HG02840 (cell line): Measurements from ENCODE around the gene PDGFB.

Source experiments
- ATAC-seq: cut with Tn5 transposase; IDR thresholded peaks from one replicate; pipeline ENCODE4 v1.9.1; 2021; ENCODE audit warnings: mild to moderate bottlenecking, moderate library complexity, moderate number of reproducible peaks; ENCODE audit not compliant: unreplicated experiment, low FRiP score

PDGFB gene

GRCh38 chr22:39178206-39179111 lies 66.3 kb downstream of the PDGFB start:
- no peak for ATAC-seq

- no peak for ATAC-seq
Observed at GRCh38 chr22:39177791-39178190, 67.0 kb downstream of the PDGFB start.

- ATAC-seq: no peak
Observed at GRCh38 chr22:39177456-39177775, 67.4 kb downstream of the PDGFB start.

- ATAC-seq: no peak
Observed at GRCh38 chr22:39176714-39177455, 67.9 kb downstream of the PDGFB start.

- no peak for ATAC-seq
Observed at GRCh38 chr22:39176143-39176713, 68.6 kb downstream of the PDGFB start.

GRCh38 chr22:39175353-39176142 lies 69.2 kb downstream of the PDGFB start:
- no peak for ATAC-seq

GRCh38 chr22:39174498-39175352 lies 70.1 kb downstream of the PDGFB start:
- ATAC-seq: no peak

- no peak for ATAC-seq
Observed at GRCh38 chr22:39173787-39174497, 70.8 kb downstream of the PDGFB start.
